HCT116 (cell line): Measurements from ENCODE around the gene AKAP5. TPM values are rescaled to one million over a fixed set of nuclear protein-coding genes. Genes with fewer than 3 reads are reported as not detected.

ENCODE experiments used
- ATAC-seq: fragments of 200-7000 bp; cut with Tn5 transposase; 2 replicates; pipeline ENCODE4 v1.9.1; 2020; ENCODE audit warnings: mild to moderate bottlenecking, moderate library complexity
- BruUV-seq: library from RNA; stranded (reverse); fragments of 400-500 nt; replicated peaks from 2 replicates; lab custom pipeline; 2021; lab: Mats Ljungman, UMichigan
- CTCF ChIA-PET: fragments of 300-600 bp; sonication (Branson Sonifier 250); formaldehyde crosslinking; loops from one replicate; lab custom pipeline; 2021; ENCODE audit warnings: antibody characterized with exemption; lab: Charles Lee
- POLR2A ChIA-PET: fragments of 300-600, 350-600 bp; sonication (Branson Sonifier 250); formaldehyde crosslinking; loops from one replicate; lab custom pipeline; 2021; ENCODE audit warnings: antibody characterized with exemption; lab: Charles Lee
- RAD21 ChIA-PET, 2 experiments: fragments of 300-600 bp; sonication (Branson Sonifier 250); formaldehyde crosslinking; loops; one replicate each; lab custom pipeline; 2023; ENCODE audit warnings: low total read pairs in 2 of 2; ENCODE audit not compliant: uncharacterized antibody in 2 of 2, unreplicated experiment in 2 of 2, low non-redundant PET in 1 of 2; lab: Charles Lee
- DNase-seq: peaks from one replicate; pipeline ENCODE4 v3.0.0-alpha.2; 2010; ENCODE audit warnings: low read depth, low spot score
- H2AFZ ChIP-seq: fragments of 200-600 bp; shearing (Covaris generic), sonication (generic); 2 replicates; pipeline ENCODE4 v1.6.1; 2017; ENCODE audit warnings: low read depth, mixed run types, mixed read lengths, antibody characterized with exemption, low read length; ENCODE audit not compliant: poor library complexity, severe bottlenecking
- H3K27ac ChIP-seq: 2 replicates; pipeline ENCODE4 v1.5.1; 2012; ENCODE audit warnings: low read depth, low read length
- H3K27me3 ChIP-seq: fragments of 200-600 bp; sonication (generic); 2 replicates; pipeline ENCODE4 v1.6.1; 2016; ENCODE audit warnings: mixed run types, low read length, mixed read lengths; ENCODE audit not compliant: insufficient read depth
- H3K36me3 ChIP-seq, 2 experiments: fragments of 200-500 bp in 1 of 2; fragments of 200-600 bp in 1 of 2; sonication (Bioruptor generic) in 1 of 2; sonication (generic) in 1 of 2; 2 replicates each; pipeline versions ENCODE4 v1.5.1 to v1.6.1; 2014 to 2016; ENCODE audit warnings: low read length in 2 of 2, inconsistent platforms in 1 of 2, mixed read lengths in 1 of 2, mixed run types in 1 of 2; ENCODE audit not compliant: insufficient read depth in 2 of 2, control insufficient read depth in 1 of 2
- H3K4me1 ChIP-seq, 2 experiments: fragments of 200-600 bp in 1 of 2; sonication (generic) in 1 of 2; 2 replicates each; pipeline versions ENCODE4 v1.5.1 to v1.6.1; 2012 to 2017; ENCODE audit warnings: low read length in 2 of 2, inconsistent platforms in 1 of 2, mild to moderate bottlenecking in 1 of 2, mixed read lengths in 1 of 2, mixed run types in 1 of 2, moderate library complexity in 1 of 2; ENCODE audit not compliant: insufficient read depth in 2 of 2, control insufficient read depth in 1 of 2
- H3K4me2 ChIP-seq: fragments of 200-600 bp; sonication (generic); 2 replicates; pipeline ENCODE4 v1.6.1; 2017; ENCODE audit warnings: mixed run types, low read length, mixed read lengths
- H3K4me3 ChIP-seq, 2 experiments: fragments of 200-600 bp in 1 of 2; sonication (generic) in 1 of 2; replicated peaks in 1 of 2; 2 replicates each; pipeline ENCODE4 v1.5.1; 2011 to 2016; ENCODE audit warnings: low read length in 2 of 2, control low read depth in 1 of 2, low read depth in 1 of 2, mild to moderate bottlenecking in 1 of 2, mixed read lengths in 1 of 2, mixed run types in 1 of 2
- H3K79me2 ChIP-seq: fragments of 200-600 bp; sonication (generic); 2 replicates; pipeline ENCODE4 v1.6.1; 2017; ENCODE audit warnings: mild to moderate bottlenecking, mixed run types, low read length, moderate library complexity, mixed read lengths; ENCODE audit not compliant: insufficient read depth
- H3K9ac ChIP-seq: fragments of 200-600 bp; sonication (generic); 2 replicates; pipeline ENCODE4 v1.6.1; 2016; ENCODE audit warnings: low read length, mixed read lengths
- H3K9me2 ChIP-seq: fragments of 200-600 bp; sonication (generic), shearing (Covaris generic); 2 replicates; pipeline ENCODE4 v1.6.1; 2017; ENCODE audit warnings: mixed run types, mild to moderate bottlenecking, moderate library complexity; ENCODE audit not compliant: insufficient read depth
- H3K9me3 ChIP-seq, 2 experiments: fragments of 200-500 bp in 1 of 2; fragments of 200-600 bp in 1 of 2; sonication (Bioruptor generic) in 1 of 2; sonication (generic) in 1 of 2; 2 replicates each; pipeline ENCODE4 v1.6.1; 2014 to 2017; ENCODE audit warnings: low read length in 2 of 2, mixed read lengths in 2 of 2, inconsistent platforms in 1 of 2, low read depth in 1 of 2, mild to moderate bottlenecking in 1 of 2, mixed run types in 1 of 2, moderate library complexity in 1 of 2; ENCODE audit not compliant: control insufficient read depth in 1 of 2, insufficient read depth in 1 of 2
- H4K20me1 ChIP-seq: fragments of 200-600 bp; sonication (generic), shearing (Covaris generic); 2 replicates; pipeline ENCODE4 v1.6.1; 2017; ENCODE audit warnings: mixed run types, mild to moderate bottlenecking, moderate library complexity; ENCODE audit not compliant: insufficient read depth
- CBX3 ChIP-seq: IDR thresholded peaks from 2 replicates; pipeline ENCODE4 v1.6.1; 2012; ENCODE audit warnings: low read depth
- CTCF ChIP-seq, 3 experiments: fragments of 200-600 bp in 1 of 3; sonication (generic) in 1 of 3; IDR thresholded peaks in 2 of 3; conservative IDR thresholded peaks in 1 of 3; 2 replicates each; pipeline ENCODE4 v1.5.1; 2012 to 2017; ENCODE audit warnings: low read depth in 2 of 3, low read length in 2 of 3, antibody characterized with exemption in 1 of 3, borderline replicate concordance in 1 of 3, control low read depth in 1 of 3, mild to moderate bottlenecking in 1 of 3, mixed read lengths in 1 of 3, mixed run types in 1 of 3, moderate library complexity in 1 of 3; ENCODE audit not compliant: insufficient read depth in 1 of 3
- EGR1 ChIP-seq: IDR thresholded peaks from 2 replicates; pipeline ENCODE4 v1.6.1; 2012; ENCODE audit warnings: low read depth
- ELF1 ChIP-seq: IDR thresholded peaks from 2 replicates; pipeline ENCODE4 v1.6.1; 2012; ENCODE audit warnings: low read depth, borderline replicate concordance
- EZH2phosphoT487 ChIP-seq: fragments of 200-600 bp; IDR thresholded peaks from 2 replicates; pipeline ENCODE4 v1.6.1; 2018; ENCODE audit warnings: antibody characterized with exemption, borderline replicate concordance
- FOSL1 ChIP-seq: IDR thresholded peaks from 2 replicates; pipeline ENCODE4 v1.6.1; 2012; ENCODE audit warnings: low read depth
- JUND ChIP-seq: IDR thresholded peaks from 2 replicates; pipeline ENCODE4 v1.6.1; 2012
- MAX ChIP-seq: IDR thresholded peaks from 2 replicates; pipeline ENCODE4 v1.6.1; 2012
- POLR2A ChIP-seq: IDR thresholded peaks from 2 replicates; pipeline ENCODE4 v1.7.0; 2011; ENCODE audit warnings: borderline replicate concordance; ENCODE audit not compliant: insufficient read depth, insufficient read length; ENCODE audit errors: extremely low read depth
- POLR2AphosphoS5 ChIP-seq: IDR thresholded peaks from 2 replicates; pipeline ENCODE4 v1.6.1; 2011; ENCODE audit warnings: mild to moderate bottlenecking, low read depth, low read length, moderate library complexity
- SP1 ChIP-seq: IDR thresholded peaks from 2 replicates; pipeline ENCODE4 v1.6.1; 2012; ENCODE audit warnings: low read depth
- SRF ChIP-seq: IDR thresholded peaks from 2 replicates; pipeline ENCODE4 v1.6.1; 2012; ENCODE audit warnings: low read depth
- TCF7L2 ChIP-seq: IDR thresholded peaks from 2 replicates; pipeline ENCODE4 v1.7.0; 2011; ENCODE audit warnings: borderline replicate concordance, inconsistent platforms; ENCODE audit not compliant: insufficient read depth, insufficient read length; ENCODE audit errors: extremely low read depth
- YY1 ChIP-seq: IDR thresholded peaks from 2 replicates; pipeline ENCODE4 v1.6.1; 2011; ENCODE audit warnings: low read length, low read depth, moderate library complexity, mild to moderate bottlenecking; ENCODE audit not compliant: insufficient replicate concordance; ENCODE audit errors: extremely low read depth
- ZFX ChIP-seq: fragments of 450-650 bp; IDR thresholded peaks from 2 replicates; pipeline ENCODE4 v1.6.1; 2017
- intact Hi-C: fragments of 100-400 bp; cut with micrococcal nuclease; formaldehyde crosslinking; loops from 2 replicates; pipeline ENCODE4 v1.10.0; 2022
- total RNA-seq: library from RNA; stranded (reverse); gene quantifications from one replicate; pipeline ENCODE4 v1.2.1, GENCODE V29; 2021; ENCODE audit not compliant: unreplicated experiment
- TF ChIP-seq, protein P1 (sequence below): IDR thresholded peaks from 2 replicates; pipeline ENCODE4 v1.6.1; 2012
- TF ChIP-seq, protein P2 (sequence below): IDR thresholded peaks from 2 replicates; pipeline ENCODE4 v1.6.1; 2011; ENCODE audit warnings: mild to moderate bottlenecking, low read length, moderate library complexity; ENCODE audit not compliant: insufficient replicate concordance; ENCODE audit errors: extremely low read depth
- TF ChIP-seq, protein P3 (sequence below): IDR thresholded peaks from 2 replicates; pipeline ENCODE4 v1.6.1; 2012; ENCODE audit warnings: low read depth

The AKAP5 gene
- total RNA-seq, 1 experiment from 2014 or later: 0.54 TPM

DNA sequence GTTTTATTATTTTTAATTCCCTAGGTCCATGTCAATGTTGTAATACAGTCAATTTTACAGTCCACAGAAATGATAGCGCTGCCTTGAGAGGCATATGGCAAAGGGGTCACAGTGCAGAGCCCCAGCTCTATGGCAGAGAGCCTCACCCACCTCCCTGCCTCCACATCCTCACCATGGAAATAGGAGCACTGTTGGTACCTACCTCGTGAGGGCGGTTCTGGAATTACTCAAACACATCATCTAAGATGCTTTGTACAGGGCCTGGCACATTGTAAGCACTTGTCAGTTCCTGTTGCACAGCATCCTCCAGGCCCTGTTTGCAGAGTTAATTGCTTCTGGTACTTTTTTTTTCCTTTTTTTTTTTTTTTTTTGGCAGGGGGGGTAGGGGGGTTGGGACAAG lies 4.1 kb upstream of the AKAP5 start:
- intact Hi-C loops: no loop called here
- no peak overlapping the region for H2AFZ ChIP-seq
- ChIA-PET POLR2A (no interaction called here), RAD21 (no interaction called here), CTCF (no interaction called here)
- no peaks in the 10 kb centered on the region for H3K27me3 ChIP-seq
- no peaks in the 10 kb centered on the region for H3K9me2 ChIP-seq
- no peak overlapping the region for H3K4me2 ChIP-seq
- DNase-seq: no peak
- H3K4me3 ChIP-seq: no peak overlapping the region
- no peaks in the 10 kb centered on the region for H3K79me2 ChIP-seq
- H3K36me3 ChIP-seq: peaks cover 5 to 20% of the 10 kb centered on the region in 2 experiments; a peak in 3 of 4 replicates
- no peaks in the 10 kb centered on the region for H4K20me1 ChIP-seq
- peaks cover 0 to 4% of the 10 kb centered on the region in 2 experiments; a peak in 1 of 4 replicates for H3K4me1 ChIP-seq
- H3K27ac ChIP-seq: no peak overlapping the region
- no peak for TF ChIP-seq CBX3
- no peak for TF ChIP-seq YY1
- TF ChIP-seq JUND: no peak
- TF ChIP-seq ZFX: no peak
- TF ChIP-seq SP1: no peak
- TF ChIP-seq EGR1: no peak
- TF ChIP-seq FOSL1: no peak
- no peak for TF ChIP-seq EZH2phosphoT487
- TF ChIP-seq POLR2A: no peak
- TF ChIP-seq ELF1: no peak
- no peak for TF ChIP-seq SRF
- TF ChIP-seq TCF7L2: no peak
- TF ChIP-seq MAX: no peak
- TF ChIP-seq POLR2AphosphoS5: no peak
- TF ChIP-seq, protein P1, sequence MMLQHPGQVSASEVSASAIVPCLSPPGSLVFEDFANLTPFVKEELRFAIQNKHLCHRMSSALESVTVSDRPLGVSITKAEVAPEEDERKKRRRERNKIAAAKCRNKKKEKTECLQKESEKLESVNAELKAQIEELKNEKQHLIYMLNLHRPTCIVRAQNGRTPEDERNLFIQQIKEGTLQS: no peak
- TF ChIP-seq CTCF (IDR thresholded peaks at IDR 0.05 in 2 of 3, conservative IDR thresholded peaks at IDR 0.05 in 1 of 3; ENCODE audit: borderline replicate concordance in 1 of 3, insufficient read depth in 1 of 3, low read depth in 2 of 3, low read length in 2 of 3): no peak
- TF ChIP-seq, protein P2, sequence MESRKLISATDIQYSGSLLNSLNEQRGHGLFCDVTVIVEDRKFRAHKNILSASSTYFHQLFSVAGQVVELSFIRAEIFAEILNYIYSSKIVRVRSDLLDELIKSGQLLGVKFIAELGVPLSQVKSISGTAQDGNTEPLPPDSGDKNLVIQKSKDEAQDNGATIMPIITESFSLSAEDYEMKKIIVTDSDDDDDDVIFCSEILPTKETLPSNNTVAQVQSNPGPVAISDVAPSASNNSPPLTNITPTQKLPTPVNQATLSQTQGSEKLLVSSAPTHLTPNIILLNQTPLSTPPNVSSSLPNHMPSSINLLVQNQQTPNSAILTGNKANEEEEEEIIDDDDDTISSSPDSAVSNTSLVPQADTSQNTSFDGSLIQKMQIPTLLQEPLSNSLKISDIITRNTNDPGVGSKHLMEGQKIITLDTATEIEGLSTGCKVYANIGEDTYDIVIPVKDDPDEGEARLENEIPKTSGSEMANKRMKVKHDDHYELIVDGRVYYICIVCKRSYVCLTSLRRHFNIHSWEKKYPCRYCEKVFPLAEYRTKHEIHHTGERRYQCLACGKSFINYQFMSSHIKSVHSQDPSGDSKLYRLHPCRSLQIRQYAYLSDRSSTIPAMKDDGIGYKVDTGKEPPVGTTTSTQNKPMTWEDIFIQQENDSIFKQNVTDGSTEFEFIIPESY: no peak
- TF ChIP-seq, protein P3, sequence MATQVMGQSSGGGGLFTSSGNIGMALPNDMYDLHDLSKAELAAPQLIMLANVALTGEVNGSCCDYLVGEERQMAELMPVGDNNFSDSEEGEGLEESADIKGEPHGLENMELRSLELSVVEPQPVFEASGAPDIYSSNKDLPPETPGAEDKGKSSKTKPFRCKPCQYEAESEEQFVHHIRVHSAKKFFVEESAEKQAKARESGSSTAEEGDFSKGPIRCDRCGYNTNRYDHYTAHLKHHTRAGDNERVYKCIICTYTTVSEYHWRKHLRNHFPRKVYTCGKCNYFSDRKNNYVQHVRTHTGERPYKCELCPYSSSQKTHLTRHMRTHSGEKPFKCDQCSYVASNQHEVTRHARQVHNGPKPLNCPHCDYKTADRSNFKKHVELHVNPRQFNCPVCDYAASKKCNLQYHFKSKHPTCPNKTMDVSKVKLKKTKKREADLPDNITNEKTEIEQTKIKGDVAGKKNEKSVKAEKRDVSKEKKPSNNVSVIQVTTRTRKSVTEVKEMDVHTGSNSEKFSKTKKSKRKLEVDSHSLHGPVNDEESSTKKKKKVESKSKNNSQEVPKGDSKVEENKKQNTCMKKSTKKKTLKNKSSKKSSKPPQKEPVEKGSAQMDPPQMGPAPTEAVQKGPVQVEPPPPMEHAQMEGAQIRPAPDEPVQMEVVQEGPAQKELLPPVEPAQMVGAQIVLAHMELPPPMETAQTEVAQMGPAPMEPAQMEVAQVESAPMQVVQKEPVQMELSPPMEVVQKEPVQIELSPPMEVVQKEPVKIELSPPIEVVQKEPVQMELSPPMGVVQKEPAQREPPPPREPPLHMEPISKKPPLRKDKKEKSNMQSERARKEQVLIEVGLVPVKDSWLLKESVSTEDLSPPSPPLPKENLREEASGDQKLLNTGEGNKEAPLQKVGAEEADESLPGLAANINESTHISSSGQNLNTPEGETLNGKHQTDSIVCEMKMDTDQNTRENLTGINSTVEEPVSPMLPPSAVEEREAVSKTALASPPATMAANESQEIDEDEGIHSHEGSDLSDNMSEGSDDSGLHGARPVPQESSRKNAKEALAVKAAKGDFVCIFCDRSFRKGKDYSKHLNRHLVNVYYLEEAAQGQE: no peak
- H3K9ac ChIP-seq: no peak overlapping the region
- no peak for ATAC-seq
- H3K9me3 ChIP-seq: no peaks in the 10 kb centered on the region
- no TSS peak for BruUV-seq
